Jurkat, Clone E6-1 (cell line): Measurements from ENCODE around the gene CASTOR1.

ENCODE experiments used
- DNase-seq: peaks from one replicate; pipeline ENCODE4 v3.0.0-alpha.2; 2011; ENCODE audit warnings: low read depth, low spot score
- H3K4me3 ChIP-seq: 2 replicates; pipeline ENCODE4 v1.5.1; 2011; ENCODE audit warnings: mild to moderate bottlenecking, low read length, control low read depth, moderate library complexity

CASTOR1 gene

GRCh38 chr22:30304495-30305244 lies 15.4 kb upstream of the CASTOR1 start:
- no peak for DNase-seq
- peak overlapping the region; percentile 63 for H3K4me3 ChIP-seq

DNA sequence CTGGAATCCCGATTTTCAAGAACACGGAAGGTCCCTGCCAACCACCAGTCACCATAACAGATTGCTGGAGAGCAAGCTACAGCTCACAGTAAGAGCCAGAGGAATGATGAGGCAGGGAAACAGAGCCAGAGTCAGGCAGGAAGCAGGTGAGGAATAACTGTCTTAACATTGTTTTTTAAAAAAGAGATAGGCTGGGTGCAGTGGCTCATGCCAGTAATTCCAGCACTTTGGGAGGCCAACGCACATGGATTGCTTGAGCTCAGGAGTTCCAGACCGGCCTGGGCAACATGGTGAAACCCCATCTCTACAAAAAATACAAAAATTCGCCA lies 13.5 kb upstream of the CASTOR1 start:
- no peak for DNase-seq
- H3K4me3 ChIP-seq, result peak overlapping the region; percentile 1

DNA sequence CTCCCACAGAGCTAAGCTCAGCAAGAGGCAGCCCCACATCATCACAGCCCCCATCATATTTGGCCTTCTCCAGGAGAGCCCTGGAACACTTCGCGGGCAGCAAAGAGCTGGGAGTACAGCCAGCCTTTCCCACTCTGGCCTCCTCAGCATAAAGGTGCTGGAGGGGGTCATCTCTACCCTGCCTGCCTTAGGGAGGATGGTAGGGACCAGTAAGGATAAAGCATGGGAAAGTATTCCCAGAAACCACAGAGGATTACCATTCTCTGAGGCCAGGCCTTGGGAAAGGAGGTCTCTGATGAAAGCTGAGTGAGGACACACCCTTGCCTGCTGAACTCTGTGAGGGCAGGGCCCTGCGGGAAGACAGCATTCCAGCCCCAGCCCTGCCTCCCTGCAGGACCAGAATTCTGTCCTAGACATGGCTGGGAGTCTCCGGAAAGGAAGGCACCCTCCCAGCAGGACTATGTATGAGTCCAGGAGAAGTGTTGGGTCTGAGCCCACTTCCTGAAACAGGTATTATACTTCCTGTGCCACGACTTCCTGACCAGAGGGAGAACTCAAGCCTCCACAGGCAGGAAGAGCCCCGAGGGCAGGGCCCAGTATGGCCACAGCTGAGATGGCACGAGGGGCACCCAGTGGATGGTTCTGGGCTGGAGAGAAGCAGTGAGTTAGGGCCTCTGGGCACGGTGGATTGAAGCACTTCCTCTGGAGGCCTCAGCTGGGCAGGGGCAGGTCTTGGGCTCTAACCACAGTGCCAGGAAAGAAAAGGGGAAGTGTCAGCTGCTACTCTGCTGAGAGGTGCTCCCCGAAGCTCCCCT lies 12.9 kb upstream of the CASTOR1 start:
- no peak for DNase-seq

DNA sequence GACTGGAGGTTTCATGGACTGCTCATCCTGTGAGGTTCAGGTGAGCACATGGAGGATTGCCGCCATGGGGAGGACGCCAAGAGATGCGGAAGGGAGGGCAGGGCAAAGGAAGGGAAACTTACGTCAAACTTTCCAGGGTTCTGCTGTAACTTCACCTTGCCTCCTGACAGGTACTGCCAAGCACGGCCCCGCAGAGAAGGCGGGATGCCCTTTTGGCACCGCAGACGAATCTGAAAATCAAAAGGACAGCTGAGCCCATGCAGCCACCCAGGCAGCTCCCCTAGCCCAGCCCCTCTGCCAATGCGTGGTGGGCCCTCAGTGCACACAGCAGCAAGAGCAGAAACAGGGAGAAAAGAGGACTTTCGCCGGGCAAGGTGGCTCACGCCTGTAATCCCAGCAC lies 10.0 kb upstream of the CASTOR1 start:
- no peak overlapping the region for H3K4me3 ChIP-seq
- no peak for DNase-seq

More for the DNA sequence above, 12.9 kb upstream of the CASTOR1 start:
- peak overlapping the region; percentile 1 for H3K4me3 ChIP-seq

DNA sequence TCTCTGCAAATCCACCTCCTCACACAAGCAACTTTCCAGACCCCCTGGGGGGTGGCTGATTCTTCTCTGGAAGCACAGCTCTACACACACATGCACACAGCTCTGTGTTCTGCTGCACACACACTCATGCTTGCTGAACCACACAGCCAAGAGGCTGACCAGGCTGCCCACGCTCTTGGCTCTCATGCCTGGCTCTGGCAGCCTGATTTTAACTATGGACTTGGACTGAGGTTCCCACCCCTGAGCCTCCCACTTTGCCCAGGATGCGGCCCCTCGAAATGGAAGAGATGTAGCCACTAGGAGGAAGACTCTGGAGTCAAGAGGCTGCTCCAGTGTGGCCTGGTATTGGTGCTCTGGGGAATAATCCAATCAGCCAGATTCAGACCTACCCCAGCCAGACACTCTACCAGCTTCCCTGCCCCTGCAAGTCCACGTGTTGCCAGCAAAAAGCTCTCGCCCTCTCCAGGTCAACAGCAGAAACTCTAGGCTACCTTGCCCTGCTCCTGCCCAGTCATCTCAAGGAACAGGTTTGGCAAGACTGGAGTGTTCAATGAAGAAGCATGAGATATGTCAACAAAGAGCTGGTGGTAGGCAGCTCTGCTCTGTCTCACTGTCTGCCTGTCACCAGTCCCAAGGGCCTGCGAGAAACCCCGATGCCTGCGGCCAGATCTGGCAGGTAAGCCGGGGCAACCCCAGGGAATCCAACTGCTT lies 8.8 kb upstream of the CASTOR1 start:
- no peak overlapping the region for H3K4me3 ChIP-seq
- DNase-seq, result no peak

DNA sequence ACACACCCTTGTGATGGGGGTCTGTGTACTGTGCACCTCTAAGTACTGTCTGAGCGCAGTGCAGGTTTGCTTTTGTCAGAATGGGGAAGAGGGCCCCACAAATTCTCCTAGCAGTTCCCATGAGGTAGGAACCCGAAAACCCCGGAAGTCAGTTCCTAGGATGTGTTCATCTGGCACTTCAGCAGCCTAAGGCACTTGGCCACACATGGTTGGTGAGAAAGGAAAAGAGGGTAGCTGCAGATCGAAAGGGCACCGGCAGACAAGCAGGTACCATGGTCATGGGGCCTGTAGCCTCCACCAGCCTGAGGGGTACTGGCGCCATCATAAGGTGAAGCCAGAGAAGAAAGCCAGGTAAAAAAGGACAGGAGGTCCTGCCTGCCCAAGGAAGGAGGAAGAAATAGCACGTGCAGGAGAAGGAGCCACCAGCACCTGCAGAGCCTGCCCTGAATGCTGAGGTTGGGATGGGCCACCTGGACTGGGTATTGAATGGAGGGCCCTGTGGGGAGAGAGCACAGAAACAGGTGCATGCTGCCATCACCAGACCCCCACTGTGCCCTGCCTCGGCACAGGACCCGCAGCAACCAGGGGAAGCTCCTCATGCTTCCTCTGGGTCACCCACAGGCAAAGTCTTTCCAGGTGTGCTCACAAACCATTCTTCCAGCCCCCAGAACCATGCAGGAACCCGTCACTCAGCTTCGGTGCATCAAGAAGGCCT lies 8.1 kb upstream of the CASTOR1 start:
- peak; percentile 82 for DNase-seq
- no peak overlapping the region for H3K4me3 ChIP-seq

GRCh38 chr22:30296833-30297232 lies 7.5 kb upstream of the CASTOR1 start:
- no peak overlapping the region for H3K4me3 ChIP-seq
- no peak for DNase-seq

DNA sequence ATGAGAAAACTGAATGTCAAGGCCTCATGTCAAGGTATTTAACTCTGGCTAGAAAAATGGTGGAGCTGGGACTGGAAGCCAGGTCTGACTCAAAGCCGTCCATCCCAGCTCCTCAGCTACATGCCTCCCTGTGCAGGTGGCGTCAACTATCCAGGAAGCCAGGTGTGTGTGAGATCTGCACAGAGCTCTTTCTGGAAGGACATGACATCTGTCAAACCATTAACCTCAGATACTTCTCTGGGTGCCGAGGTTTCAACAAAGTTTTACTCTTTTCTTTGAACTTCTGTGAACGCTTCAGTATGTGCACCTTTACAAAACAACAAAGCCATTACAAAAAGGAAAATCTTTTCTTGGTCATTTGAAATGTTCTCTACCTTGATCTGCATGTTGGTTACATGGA lies 7.0 kb upstream of the CASTOR1 start:
- no peak overlapping the region for H3K4me3 ChIP-seq
- peak; percentile 81 for DNase-seq

- H3K4me3 ChIP-seq, result no peak overlapping the region
- no peak for DNase-seq
These were observed 6.3 kb upstream of the CASTOR1 start for GRCh38 chr22:30295576-30295975.

GRCh38 chr22:30294830-30295229 lies 5.5 kb upstream of the CASTOR1 start:
- DNase-seq, result no peak
- no peak overlapping the region for H3K4me3 ChIP-seq

DNA sequence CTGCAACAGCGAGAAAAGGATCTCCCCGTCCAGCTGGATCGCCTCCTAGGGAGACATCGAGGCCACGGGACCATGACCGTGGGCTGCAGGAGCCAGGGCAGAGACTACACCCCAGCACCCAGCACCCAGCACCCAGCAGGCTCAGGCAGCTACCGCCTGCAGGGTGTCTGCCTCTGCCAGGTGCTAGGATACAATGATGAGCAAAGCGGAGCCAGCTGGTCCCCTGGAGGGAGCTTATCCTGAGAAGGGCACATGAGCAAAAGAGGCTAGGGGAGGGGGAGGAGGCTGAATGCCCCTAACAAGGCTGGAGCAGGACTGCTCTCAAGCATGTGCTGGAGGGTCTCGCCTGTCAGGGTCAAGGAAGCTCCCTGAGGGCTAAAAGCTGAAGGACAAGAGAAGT lies 4.8 kb upstream of the CASTOR1 start:
- no peak overlapping the region for H3K4me3 ChIP-seq
- DNase-seq, result no peak

DNA sequence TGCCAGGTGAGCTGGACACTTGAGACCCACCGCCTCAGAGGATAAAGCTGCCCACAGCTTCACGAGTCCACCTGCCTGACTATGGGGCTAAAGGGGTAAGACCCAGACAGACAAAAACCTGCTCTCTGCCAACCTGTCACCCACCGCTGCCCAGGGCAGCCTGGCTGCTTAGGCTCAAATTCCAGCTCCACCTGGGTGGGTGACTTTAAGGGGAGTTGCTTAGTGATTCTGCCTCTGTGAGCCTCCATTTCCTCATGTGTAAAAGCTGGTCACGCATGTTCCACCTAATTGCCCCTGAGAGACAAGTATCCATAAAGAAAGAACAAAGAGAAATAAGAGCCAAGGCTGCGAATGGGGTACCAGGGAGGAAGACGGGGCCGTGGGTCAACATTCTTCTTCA lies 3.7 kb upstream of the CASTOR1 start:
- DNase-seq, result no peak
- no peak overlapping the region for H3K4me3 ChIP-seq

DNA sequence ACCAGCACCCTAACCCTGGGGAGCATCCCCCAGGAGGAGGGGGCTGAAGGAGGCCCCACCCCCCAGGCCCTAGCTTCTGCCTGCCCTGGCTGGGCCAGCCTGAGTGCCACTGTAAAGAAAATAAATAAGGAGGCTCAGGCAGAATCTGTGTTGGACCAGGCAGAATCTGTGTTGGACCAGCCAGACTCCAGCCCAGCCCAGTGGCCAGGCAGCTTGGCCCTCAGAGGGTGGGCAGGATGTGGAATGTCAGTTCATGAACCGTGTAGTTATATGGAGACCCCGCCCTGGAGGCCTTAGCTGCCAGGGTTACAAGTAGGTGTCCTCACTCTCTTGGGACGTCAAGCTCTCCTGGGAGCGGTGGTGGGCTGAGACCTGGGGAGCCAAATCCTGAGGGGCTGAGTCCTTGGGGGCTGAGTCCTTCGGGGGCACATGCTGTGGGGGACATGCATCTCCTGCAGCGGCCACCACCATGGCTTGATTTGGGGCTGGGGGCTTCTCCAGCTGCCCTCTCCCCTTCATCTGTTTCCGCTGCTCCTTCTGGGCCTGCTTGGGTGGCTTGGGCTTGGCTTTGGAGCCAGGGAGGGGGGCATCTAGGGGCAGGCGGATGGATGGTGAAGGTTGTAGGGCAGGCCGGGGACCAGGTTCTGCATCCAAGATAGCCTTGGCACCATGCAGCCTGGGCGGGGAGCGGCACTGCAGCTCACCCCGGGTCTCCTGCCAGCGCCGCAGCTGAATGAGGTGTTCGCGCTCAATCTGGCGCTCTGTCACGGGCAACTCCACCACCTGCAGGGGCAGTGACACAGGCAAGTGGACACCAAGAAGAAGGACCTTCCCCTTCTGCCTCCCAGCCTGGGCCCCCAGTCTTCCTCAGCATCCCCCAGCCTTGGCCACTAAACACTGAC lies 3.0 kb upstream of the CASTOR1 start:
- no peak for DNase-seq

DNA sequence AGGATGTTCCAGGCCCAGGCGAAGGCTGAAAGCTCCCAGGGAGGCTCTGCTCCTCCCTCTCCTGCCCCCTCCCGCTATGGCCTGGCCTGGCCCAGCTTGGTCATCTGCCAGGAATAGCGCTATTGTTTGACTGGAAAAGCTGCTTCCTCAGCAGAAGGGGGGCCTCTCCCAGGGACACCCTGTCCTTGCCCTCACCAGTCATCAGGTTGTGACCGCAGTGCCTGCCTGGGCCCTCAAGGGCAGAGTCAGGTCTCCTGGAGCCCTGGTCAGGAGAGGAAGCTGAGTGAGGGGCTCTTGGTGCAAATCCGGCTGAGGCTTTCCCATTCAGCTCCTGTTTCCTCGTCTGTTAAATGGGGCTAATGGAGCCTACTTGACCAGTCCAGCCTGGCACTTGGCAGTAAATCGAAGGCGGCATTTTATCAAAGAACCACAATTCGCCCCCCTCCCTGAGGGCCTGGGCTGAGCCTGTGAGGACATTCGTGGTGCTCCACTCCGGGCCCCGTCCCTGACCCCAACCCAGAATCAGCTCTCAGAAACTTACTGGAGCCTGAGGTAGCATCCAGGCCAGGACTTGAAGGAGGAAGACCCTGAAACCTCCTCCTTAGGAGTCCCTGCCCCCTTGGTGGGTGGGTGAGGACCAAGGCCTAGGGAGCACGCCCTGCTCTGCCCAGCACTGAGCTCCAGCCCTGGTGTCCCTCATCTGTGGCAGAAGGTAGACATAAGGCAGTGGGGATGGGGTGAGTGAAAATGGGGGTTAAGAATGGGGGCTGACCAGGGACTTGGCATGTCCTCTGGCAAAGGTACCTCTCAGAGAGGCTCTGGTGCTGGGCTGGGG lies 2.0 kb upstream of the CASTOR1 start:
- H3K4me3 ChIP-seq, result no peak overlapping the region
- DNase-seq, result no peak

More for the DNA sequence above, 3.0 kb upstream of the CASTOR1 start:
- no peak overlapping the region for H3K4me3 ChIP-seq

GRCh38 chr22:30290342-30291057 lies 1.2 kb upstream of the CASTOR1 start:
- H3K4me3 ChIP-seq, result no peak overlapping the region; the same call in 1 of the 2 replicates
- DNase-seq, result peak; percentile 90

GRCh38 chr22:30289980-30290313 lies 642 bp upstream of the CASTOR1 start:
- no peak for DNase-seq
- H3K4me3 ChIP-seq, result peak overlapping the region; percentile 74
